OCI-LY7 (cell line): ENCODE measurements around the gene SMAD5.

Source experiments
- CTCF ChIP-seq: fragments of 200-600 bp; sonication (generic); conservative IDR thresholded peaks from 2 replicates; pipeline ENCODE4 v1.5.1; 2014; ENCODE audit warnings: mild to moderate bottlenecking, antibody characterized with exemption, low read length, moderate library complexity, mixed read lengths
- EZH2phosphoT487 ChIP-seq: fragments of 200-600 bp; sonication (generic); IDR thresholded peaks from 2 replicates; pipeline ENCODE4 v1.6.1; 2018; ENCODE audit warnings: low read depth, borderline replicate concordance, mild to moderate bottlenecking, mixed run types, antibody characterized with exemption, low read length, moderate library complexity, mixed read lengths

GRCh38 chr5:136132087-136132486 lies 558 bp upstream of the SMAD5 start:
- TF ChIP-seq CTCF (no peak), EZH2phosphoT487 (no peak)
